OCI-LY1 (cell line): ENCODE data around the gene CXCL6.

Experiments used
- EZH2 ChIP-seq: fragments of 200-600 bp; sonication (generic), shearing (Covaris generic); IDR thresholded peaks from 2 replicates; pipeline ENCODE4 v1.8.0; 2017; ENCODE audit warnings: borderline replicate concordance, mixed run types, mild to moderate bottlenecking, antibody characterized with exemption, low read length, moderate library complexity, mixed read lengths
- TF ChIP-seq, protein P1 (sequence below): fragments of 200-600 bp; sonication (generic), shearing (Covaris generic); IDR thresholded peaks from 2 replicates; pipeline ENCODE4 v1.5.1; 2017; ENCODE audit warnings: mild to moderate bottlenecking, antibody characterized with exemption, low read length, moderate library complexity, mixed read lengths

DNA sequence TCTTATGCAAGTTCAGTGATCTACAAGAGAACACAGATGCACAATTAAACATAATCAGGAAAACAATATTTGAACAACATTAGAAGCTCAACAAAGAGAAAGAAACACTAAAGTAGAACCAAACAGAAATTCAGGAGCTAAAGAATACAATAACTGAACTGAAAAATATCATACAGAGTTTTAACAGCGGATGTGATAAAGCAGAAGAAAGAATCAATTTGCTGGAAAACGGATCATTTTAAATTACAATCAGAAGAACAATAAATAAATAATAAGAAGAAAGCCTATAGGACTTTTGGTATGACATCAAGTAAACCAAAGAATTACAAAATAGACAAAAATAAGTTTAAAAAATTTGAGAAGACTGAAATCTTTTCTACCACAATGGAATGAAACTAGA lies 36.3 kb upstream of the CXCL6 start:
- TF ChIP-seq, protein P1, sequence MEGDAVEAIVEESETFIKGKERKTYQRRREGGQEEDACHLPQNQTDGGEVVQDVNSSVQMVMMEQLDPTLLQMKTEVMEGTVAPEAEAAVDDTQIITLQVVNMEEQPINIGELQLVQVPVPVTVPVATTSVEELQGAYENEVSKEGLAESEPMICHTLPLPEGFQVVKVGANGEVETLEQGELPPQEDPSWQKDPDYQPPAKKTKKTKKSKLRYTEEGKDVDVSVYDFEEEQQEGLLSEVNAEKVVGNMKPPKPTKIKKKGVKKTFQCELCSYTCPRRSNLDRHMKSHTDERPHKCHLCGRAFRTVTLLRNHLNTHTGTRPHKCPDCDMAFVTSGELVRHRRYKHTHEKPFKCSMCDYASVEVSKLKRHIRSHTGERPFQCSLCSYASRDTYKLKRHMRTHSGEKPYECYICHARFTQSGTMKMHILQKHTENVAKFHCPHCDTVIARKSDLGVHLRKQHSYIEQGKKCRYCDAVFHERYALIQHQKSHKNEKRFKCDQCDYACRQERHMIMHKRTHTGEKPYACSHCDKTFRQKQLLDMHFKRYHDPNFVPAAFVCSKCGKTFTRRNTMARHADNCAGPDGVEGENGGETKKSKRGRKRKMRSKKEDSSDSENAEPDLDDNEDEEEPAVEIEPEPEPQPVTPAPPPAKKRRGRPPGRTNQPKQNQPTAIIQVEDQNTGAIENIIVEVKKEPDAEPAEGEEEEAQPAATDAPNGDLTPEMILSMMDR: no peak
- TF ChIP-seq EZH2: no peak
